HCT116 (cell line): Measurements from ENCODE around the gene TAPBPL. TPM values are rescaled to one million over a fixed set of nuclear protein-coding genes. Genes with fewer than 3 reads are reported as not detected.

Source experiments
- ATAC-seq: fragments of 200-7000 bp; cut with Tn5 transposase; 2 replicates; pipeline ENCODE4 v1.9.1; 2020; ENCODE audit warnings: mild to moderate bottlenecking, moderate library complexity
- BruUV-seq: library from RNA; stranded (reverse); fragments of 400-500 nt; replicated peaks from 2 replicates; lab custom pipeline; 2021; lab: Mats Ljungman, UMichigan
- CTCF ChIA-PET: fragments of 300-600 bp; sonication (Branson Sonifier 250); formaldehyde crosslinking; loops from one replicate; lab custom pipeline; 2021; ENCODE audit warnings: antibody characterized with exemption; lab: Charles Lee
- POLR2A ChIA-PET: fragments of 300-600, 350-600 bp; sonication (Branson Sonifier 250); formaldehyde crosslinking; loops from one replicate; lab custom pipeline; 2021; ENCODE audit warnings: antibody characterized with exemption; lab: Charles Lee
- RAD21 ChIA-PET, 2 experiments: fragments of 300-600 bp; sonication (Branson Sonifier 250); formaldehyde crosslinking; loops; one replicate each; lab custom pipeline; 2023; ENCODE audit warnings: low total read pairs in 2 of 2; ENCODE audit not compliant: uncharacterized antibody in 2 of 2, unreplicated experiment in 2 of 2, low non-redundant PET in 1 of 2; lab: Charles Lee
- DNase-seq: peaks from one replicate; pipeline ENCODE4 v3.0.0-alpha.2; 2010; ENCODE audit warnings: low read depth, low spot score
- H2AFZ ChIP-seq: fragments of 200-600 bp; shearing (Covaris generic), sonication (generic); 2 replicates; pipeline ENCODE4 v1.6.1; 2017; ENCODE audit warnings: low read depth, mixed run types, mixed read lengths, antibody characterized with exemption, low read length; ENCODE audit not compliant: poor library complexity, severe bottlenecking
- H3K27ac ChIP-seq: 2 replicates; pipeline ENCODE4 v1.5.1; 2012; ENCODE audit warnings: low read depth, low read length
- H3K27me3 ChIP-seq: fragments of 200-600 bp; sonication (generic); 2 replicates; pipeline ENCODE4 v1.6.1; 2016; ENCODE audit warnings: mixed run types, low read length, mixed read lengths; ENCODE audit not compliant: insufficient read depth
- H3K36me3 ChIP-seq, 2 experiments: fragments of 200-500 bp in 1 of 2; fragments of 200-600 bp in 1 of 2; sonication (Bioruptor generic) in 1 of 2; sonication (generic) in 1 of 2; 2 replicates each; pipeline versions ENCODE4 v1.5.1 to v1.6.1; 2014 to 2016; ENCODE audit warnings: low read length in 2 of 2, inconsistent platforms in 1 of 2, mixed read lengths in 1 of 2, mixed run types in 1 of 2; ENCODE audit not compliant: insufficient read depth in 2 of 2, control insufficient read depth in 1 of 2
- H3K4me1 ChIP-seq, 2 experiments: fragments of 200-600 bp in 1 of 2; sonication (generic) in 1 of 2; 2 replicates each; pipeline versions ENCODE4 v1.5.1 to v1.6.1; 2012 to 2017; ENCODE audit warnings: low read length in 2 of 2, inconsistent platforms in 1 of 2, mild to moderate bottlenecking in 1 of 2, mixed read lengths in 1 of 2, mixed run types in 1 of 2, moderate library complexity in 1 of 2; ENCODE audit not compliant: insufficient read depth in 2 of 2, control insufficient read depth in 1 of 2
- H3K4me2 ChIP-seq: fragments of 200-600 bp; sonication (generic); 2 replicates; pipeline ENCODE4 v1.6.1; 2017; ENCODE audit warnings: mixed run types, low read length, mixed read lengths
- H3K4me3 ChIP-seq, 2 experiments: fragments of 200-600 bp in 1 of 2; sonication (generic) in 1 of 2; replicated peaks in 1 of 2; 2 replicates each; pipeline ENCODE4 v1.5.1; 2011 to 2016; ENCODE audit warnings: low read length in 2 of 2, control low read depth in 1 of 2, low read depth in 1 of 2, mild to moderate bottlenecking in 1 of 2, mixed read lengths in 1 of 2, mixed run types in 1 of 2
- H3K79me2 ChIP-seq: fragments of 200-600 bp; sonication (generic); 2 replicates; pipeline ENCODE4 v1.6.1; 2017; ENCODE audit warnings: mild to moderate bottlenecking, mixed run types, low read length, moderate library complexity, mixed read lengths; ENCODE audit not compliant: insufficient read depth
- H3K9ac ChIP-seq: fragments of 200-600 bp; sonication (generic); 2 replicates; pipeline ENCODE4 v1.6.1; 2016; ENCODE audit warnings: low read length, mixed read lengths
- H3K9me2 ChIP-seq: fragments of 200-600 bp; sonication (generic), shearing (Covaris generic); 2 replicates; pipeline ENCODE4 v1.6.1; 2017; ENCODE audit warnings: mixed run types, mild to moderate bottlenecking, moderate library complexity; ENCODE audit not compliant: insufficient read depth
- H3K9me3 ChIP-seq, 2 experiments: fragments of 200-500 bp in 1 of 2; fragments of 200-600 bp in 1 of 2; sonication (Bioruptor generic) in 1 of 2; sonication (generic) in 1 of 2; 2 replicates each; pipeline ENCODE4 v1.6.1; 2014 to 2017; ENCODE audit warnings: low read length in 2 of 2, mixed read lengths in 2 of 2, inconsistent platforms in 1 of 2, low read depth in 1 of 2, mild to moderate bottlenecking in 1 of 2, mixed run types in 1 of 2, moderate library complexity in 1 of 2; ENCODE audit not compliant: control insufficient read depth in 1 of 2, insufficient read depth in 1 of 2
- H4K20me1 ChIP-seq: fragments of 200-600 bp; sonication (generic), shearing (Covaris generic); 2 replicates; pipeline ENCODE4 v1.6.1; 2017; ENCODE audit warnings: mixed run types, mild to moderate bottlenecking, moderate library complexity; ENCODE audit not compliant: insufficient read depth
- CBX3 ChIP-seq: IDR thresholded peaks from 2 replicates; pipeline ENCODE4 v1.6.1; 2012; ENCODE audit warnings: low read depth
- CEBPB ChIP-seq: IDR thresholded peaks from 2 replicates; pipeline ENCODE4 v1.6.1; 2012; ENCODE audit warnings: low read depth
- EGR1 ChIP-seq: IDR thresholded peaks from 2 replicates; pipeline ENCODE4 v1.6.1; 2012; ENCODE audit warnings: low read depth
- ELF1 ChIP-seq: IDR thresholded peaks from 2 replicates; pipeline ENCODE4 v1.6.1; 2012; ENCODE audit warnings: low read depth, borderline replicate concordance
- EZH2phosphoT487 ChIP-seq: fragments of 200-600 bp; IDR thresholded peaks from 2 replicates; pipeline ENCODE4 v1.6.1; 2018; ENCODE audit warnings: antibody characterized with exemption, borderline replicate concordance
- FOSL1 ChIP-seq: IDR thresholded peaks from 2 replicates; pipeline ENCODE4 v1.6.1; 2012; ENCODE audit warnings: low read depth
- JUND ChIP-seq: IDR thresholded peaks from 2 replicates; pipeline ENCODE4 v1.6.1; 2012
- MAX ChIP-seq: IDR thresholded peaks from 2 replicates; pipeline ENCODE4 v1.6.1; 2012
- POLR2A ChIP-seq: IDR thresholded peaks from 2 replicates; pipeline ENCODE4 v1.7.0; 2011; ENCODE audit warnings: borderline replicate concordance; ENCODE audit not compliant: insufficient read depth, insufficient read length; ENCODE audit errors: extremely low read depth
- POLR2AphosphoS5 ChIP-seq: IDR thresholded peaks from 2 replicates; pipeline ENCODE4 v1.6.1; 2011; ENCODE audit warnings: mild to moderate bottlenecking, low read depth, low read length, moderate library complexity
- RAD21 ChIP-seq: IDR thresholded peaks from 2 replicates; pipeline ENCODE4 v1.6.1; 2012; ENCODE audit warnings: low read depth, mild to moderate bottlenecking
- REST ChIP-seq: IDR thresholded peaks from 2 replicates; pipeline ENCODE4 v1.6.1; 2012; ENCODE audit warnings: low read depth
- SIN3A ChIP-seq: IDR thresholded peaks from 2 replicates; pipeline ENCODE4 v1.6.1; 2012; ENCODE audit warnings: low read depth
- SP1 ChIP-seq: IDR thresholded peaks from 2 replicates; pipeline ENCODE4 v1.6.1; 2012; ENCODE audit warnings: low read depth
- SRF ChIP-seq: IDR thresholded peaks from 2 replicates; pipeline ENCODE4 v1.6.1; 2012; ENCODE audit warnings: low read depth
- TCF7L2 ChIP-seq: IDR thresholded peaks from 2 replicates; pipeline ENCODE4 v1.7.0; 2011; ENCODE audit warnings: borderline replicate concordance, inconsistent platforms; ENCODE audit not compliant: insufficient read depth, insufficient read length; ENCODE audit errors: extremely low read depth
- YY1 ChIP-seq: IDR thresholded peaks from 2 replicates; pipeline ENCODE4 v1.6.1; 2011; ENCODE audit warnings: low read length, low read depth, moderate library complexity, mild to moderate bottlenecking; ENCODE audit not compliant: insufficient replicate concordance; ENCODE audit errors: extremely low read depth
- ZFX ChIP-seq: fragments of 450-650 bp; IDR thresholded peaks from 2 replicates; pipeline ENCODE4 v1.6.1; 2017
- intact Hi-C: fragments of 100-400 bp; cut with micrococcal nuclease; formaldehyde crosslinking; loops from 2 replicates; pipeline ENCODE4 v1.10.0; 2022
- total RNA-seq: library from RNA; stranded (reverse); gene quantifications from one replicate; pipeline ENCODE4 v1.2.1, GENCODE V29; 2021; ENCODE audit not compliant: unreplicated experiment
- TF ChIP-seq, protein P1 (sequence below): IDR thresholded peaks from 2 replicates; pipeline ENCODE4 v1.6.1; 2012
- TF ChIP-seq, protein P2 (sequence below): IDR thresholded peaks from 2 replicates; pipeline ENCODE4 v1.6.1; 2011; ENCODE audit warnings: mild to moderate bottlenecking, low read length, moderate library complexity; ENCODE audit not compliant: insufficient replicate concordance; ENCODE audit errors: extremely low read depth

The TAPBPL gene
- total RNA-seq, 1 experiment from 2014 or later, result 0.54 TPM

- H3K4me3 ChIP-seq, result no peak overlapping the region
- H3K9ac ChIP-seq, result no peak overlapping the region
- intact Hi-C loops, result no loop called here
- CTCF ChIA-PET, result no interaction called here
- H4K20me1 ChIP-seq, result no peaks in the 10 kb centered on the region
- no peak for DNase-seq
- H3K79me2 ChIP-seq, result no peaks in the 10 kb centered on the region
- POLR2A ChIA-PET, result interaction anchor here (3.7 kb wide), 1 partner anchor 10 kb away, joined by 18 read pairs; the partner anchor contains the start of gene VAMP1
- peaks cover 14 to 29% of the 10 kb centered on the region in 2 experiments; a peak in 3 of 4 replicates for H3K36me3 ChIP-seq
- H3K27me3 ChIP-seq, result no peaks in the 10 kb centered on the region
- H2AFZ ChIP-seq, result no peak overlapping the region
- H3K4me1 ChIP-seq, result no peaks in the 10 kb centered on the region
- H3K9me2 ChIP-seq, result no peaks in the 10 kb centered on the region
- RAD21 ChIA-PET, result no interaction called here
- no peak overlapping the region for H3K27ac ChIP-seq
- no peak for TF ChIP-seq ELF1
- TF ChIP-seq ZFX, result no peak
- TF ChIP-seq CBX3, result no peak
- no peak for TF ChIP-seq FOSL1
- no peak for TF ChIP-seq POLR2AphosphoS5
- TF ChIP-seq EGR1, result no peak
- TF ChIP-seq EZH2phosphoT487, result no peak
- TF ChIP-seq CEBPB, result no peak
- TF ChIP-seq, protein P1, sequence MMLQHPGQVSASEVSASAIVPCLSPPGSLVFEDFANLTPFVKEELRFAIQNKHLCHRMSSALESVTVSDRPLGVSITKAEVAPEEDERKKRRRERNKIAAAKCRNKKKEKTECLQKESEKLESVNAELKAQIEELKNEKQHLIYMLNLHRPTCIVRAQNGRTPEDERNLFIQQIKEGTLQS, result no peak
- TF ChIP-seq TCF7L2, result no peak
- no peak for TF ChIP-seq MAX
- TF ChIP-seq RAD21, result no peak
- TF ChIP-seq SP1, result no peak
- TF ChIP-seq JUND, result no peak
- TF ChIP-seq SRF, result no peak
- TF ChIP-seq, protein P2, sequence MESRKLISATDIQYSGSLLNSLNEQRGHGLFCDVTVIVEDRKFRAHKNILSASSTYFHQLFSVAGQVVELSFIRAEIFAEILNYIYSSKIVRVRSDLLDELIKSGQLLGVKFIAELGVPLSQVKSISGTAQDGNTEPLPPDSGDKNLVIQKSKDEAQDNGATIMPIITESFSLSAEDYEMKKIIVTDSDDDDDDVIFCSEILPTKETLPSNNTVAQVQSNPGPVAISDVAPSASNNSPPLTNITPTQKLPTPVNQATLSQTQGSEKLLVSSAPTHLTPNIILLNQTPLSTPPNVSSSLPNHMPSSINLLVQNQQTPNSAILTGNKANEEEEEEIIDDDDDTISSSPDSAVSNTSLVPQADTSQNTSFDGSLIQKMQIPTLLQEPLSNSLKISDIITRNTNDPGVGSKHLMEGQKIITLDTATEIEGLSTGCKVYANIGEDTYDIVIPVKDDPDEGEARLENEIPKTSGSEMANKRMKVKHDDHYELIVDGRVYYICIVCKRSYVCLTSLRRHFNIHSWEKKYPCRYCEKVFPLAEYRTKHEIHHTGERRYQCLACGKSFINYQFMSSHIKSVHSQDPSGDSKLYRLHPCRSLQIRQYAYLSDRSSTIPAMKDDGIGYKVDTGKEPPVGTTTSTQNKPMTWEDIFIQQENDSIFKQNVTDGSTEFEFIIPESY, result no peak
- no peak for TF ChIP-seq REST
- no peak for TF ChIP-seq POLR2A
- no peak for TF ChIP-seq SIN3A
- no peak for TF ChIP-seq YY1
- BruUV-seq, result no TSS peak
- ATAC-seq, result no peak
- no peaks in the 10 kb centered on the region for H3K9me3 ChIP-seq
- H3K4me2 ChIP-seq, result no peak overlapping the region
Measured at GRCh38 chr12:6460751-6461371, 9.0 kb downstream of the TAPBPL start.
